Panc1 (cell line): Measurements from ENCODE around the gene SIM2. TPM values are rescaled to one million over a fixed set of nuclear protein-coding genes. Genes with fewer than 3 reads are reported as not detected.

Experiments used
- ATAC-seq: fragments of 200-7000 bp; cut with Tn5 transposase; 2 replicates; pipeline ENCODE4 v1.9.1; 2020; ENCODE audit warnings: mild to moderate bottlenecking, moderate library complexity
- BruUV-seq: library from RNA; stranded (reverse); fragments of 400-500 nt; replicated peaks from 2 replicates; lab custom pipeline; 2021; lab: Mats Ljungman, UMichigan
- CTCF ChIA-PET: fragments of 300-600 bp; sonication (Branson Sonifier 250); formaldehyde crosslinking; loops from one replicate; lab custom pipeline; 2022; ENCODE audit warnings: antibody characterized with exemption; lab: Charles Lee
- POLR2A ChIA-PET: fragments of 300-600 bp; sonication (Branson Sonifier 250); formaldehyde crosslinking; loops from one replicate; lab custom pipeline; 2022; ENCODE audit warnings: antibody characterized with exemption; lab: Charles Lee
- DNase-seq: peaks from one replicate; pipeline ENCODE4 v3.0.0-alpha.2; 2010; ENCODE audit warnings: low read depth, low spot score
- H3K27ac ChIP-seq: 2 replicates; pipeline ENCODE4 v1.5.1; 2011; ENCODE audit warnings: mild to moderate bottlenecking, low read length, inconsistent platforms
- H3K27me3 ChIP-seq: fragments of 200-500 bp; sonication (Bioruptor generic); 2 replicates; pipeline ENCODE4 v1.6.0; 2014; ENCODE audit warnings: low read length, inconsistent platforms; ENCODE audit not compliant: control insufficient read depth, insufficient read depth
- H3K36me3 ChIP-seq: fragments of 200-500 bp; sonication (Bioruptor generic); 2 replicates; pipeline ENCODE4 v1.5.1; 2014; ENCODE audit warnings: inconsistent platforms, mild to moderate bottlenecking, low read length, moderate library complexity; ENCODE audit not compliant: control insufficient read depth, insufficient read depth
- H3K4me1 ChIP-seq: 2 replicates; pipeline ENCODE4 v1.5.1; 2011; ENCODE audit warnings: inconsistent platforms, mild to moderate bottlenecking, low read length, moderate library complexity; ENCODE audit not compliant: control insufficient read depth, insufficient read depth
- H3K4me3 ChIP-seq, 2 experiments: 2 replicates each; pipeline ENCODE4 v1.5.1; 2011 to 2012; ENCODE audit warnings: low read depth in 2 of 2, low read length in 2 of 2, mild to moderate bottlenecking in 2 of 2, inconsistent platforms in 1 of 2, moderate library complexity in 1 of 2
- H3K9me3 ChIP-seq: fragments of 200-500 bp; sonication (Bioruptor generic); 2 replicates; pipeline ENCODE4 v1.5.1; 2014; ENCODE audit warnings: low read depth, mild to moderate bottlenecking, inconsistent platforms, low read length, moderate library complexity; ENCODE audit not compliant: control insufficient read depth, insufficient read depth
- CTCF ChIP-seq: fragments of 450-650 bp; IDR thresholded peaks from 2 replicates; pipeline ENCODE4 v1.5.1; 2017; ENCODE audit warnings: mild to moderate bottlenecking
- POLR2AphosphoS5 ChIP-seq: IDR thresholded peaks from 2 replicates; pipeline ENCODE4 v1.6.1; 2012; ENCODE audit warnings: mild to moderate bottlenecking, low read depth, low read length, moderate library complexity
- REST ChIP-seq, 2 experiments: IDR thresholded peaks; 2 replicates each; pipeline ENCODE4 v1.6.1; 2011 to 2012; ENCODE audit warnings: low read depth in 2 of 2, control low read depth in 1 of 2, low read length in 1 of 2, mild to moderate bottlenecking in 1 of 2, moderate library complexity in 1 of 2; ENCODE audit not compliant: insufficient read depth in 1 of 2
- SIN3A ChIP-seq: IDR thresholded peaks from 2 replicates; pipeline ENCODE4 v1.6.1; 2012; ENCODE audit warnings: low read depth, mild to moderate bottlenecking, low read length, moderate library complexity, borderline replicate concordance; ENCODE audit not compliant: insufficient read depth
- TCF7L2 ChIP-seq: IDR thresholded peaks from 2 replicates; pipeline ENCODE4 v1.6.1; 2011; ENCODE audit warnings: mild to moderate bottlenecking, low read depth, low read length, inconsistent platforms
- in situ Hi-C: cut with HindIII; loops from 2 replicates; pipeline ENCODE4 v1.10.0; 2016; ENCODE audit warnings: low sequenced_read_pairs, low pct_unique_long_range_greater_than_20kb
- intact Hi-C: fragments of 100-400 bp; cut with micrococcal nuclease; formaldehyde crosslinking; loops from one replicate; pipeline ENCODE4 v1.10.0; 2022; ENCODE audit not compliant: unreplicated experiment
- total RNA-seq: library from RNA; stranded (reverse); gene quantifications from one replicate; pipeline ENCODE4 v1.2.1, GENCODE V29; 2021; ENCODE audit not compliant: unreplicated experiment

The SIM2 gene
- total RNA-seq, 1 experiment from 2014 or later, result 11.5 TPM

GRCh38 chr21:36699546-36700294, 805 bp downstream of the SIM2 start:
- ChIA-PET POLR2A (no interaction called here), CTCF (no interaction called here)
- ATAC-seq (no peak), DNase-seq (no peak)
- H3K27ac ChIP-seq, result peak overlapping the region; percentile 91
- peak overlapping the region; percentile 47 to 57 for H3K4me3 ChIP-seq
- TF ChIP-seq TCF7L2 (no peak), CTCF (no peak), POLR2AphosphoS5 (no peak)
- BruUV-seq, result no TSS peak
- H3K9me3 ChIP-seq, result no peaks in the 10 kb centered on the region
- intact Hi-C loops (no loop called here), in situ Hi-C loops (no loop called here)
- no peaks in the 10 kb centered on the region; the same call in 1 of the 2 replicates for H3K36me3 ChIP-seq
- no peaks in the 10 kb centered on the region for H3K27me3 ChIP-seq
- peaks cover 12% of the 10 kb centered on the region for H3K4me1 ChIP-seq

GRCh38 chr21:36700295-36700970, 1.5 kb downstream of the SIM2 start:
- DNase-seq, result no peak
- Histone ChIP-seq H3K36me3 (no peaks in the 10 kb centered on the region; the same call in 1 of the 2 replicates), H3K27ac (peak overlapping the region; percentile 91), H3K9me3 (no peaks in the 10 kb centered on the region), H3K4me3 (peak overlapping the region; percentile 47 to 57), H3K4me1 (peaks cover 12% of the 10 kb centered on the region), H3K27me3 (no peaks in the 10 kb centered on the region)
- TF ChIP-seq POLR2AphosphoS5 (no peak), TCF7L2 (no peak), CTCF (no peak), SIN3A (no peak), REST (IDR thresholded peaks at IDR 0.05; ENCODE audit: insufficient read depth in 1 of 2, low read depth in 2 of 2, low read length in 1 of 2) (no peak)
- no peak for ATAC-seq
- in situ Hi-C loops, result no loop called here
- CTCF ChIA-PET, result no interaction called here
- intact Hi-C loops, result no loop called here
- POLR2A ChIA-PET, result no interaction called here
- TSS peak; percentile 47 for BruUV-seq
